Activated CD4-positive, alpha-beta T cell treated with anti-CD3 and anti-CD28 coated beads for 4 hours (primary cell): Measurements from ENCODE around the gene SYCN.

Source experiments
- DNase-seq, 2 donors: peaks; one replicate each; pipeline ENCODE4 v3.0.0-alpha.2; 2020

The SYCN gene

GRCh38 chr19:39169143-39169810 is 34.8 kb downstream of the SYCN start:
- no peak for DNase-seq

- DNase-seq, result no peak
These were observed 35.6 kb downstream of the SYCN start for GRCh38 chr19:39168258-39169142.

- no peak for DNase-seq
These were observed 36.4 kb downstream of the SYCN start for GRCh38 chr19:39167461-39168257.

GRCh38 chr19:39166571-39167391 is 37.3 kb downstream of the SYCN start:
- DNase-seq, result no peak

DNA sequence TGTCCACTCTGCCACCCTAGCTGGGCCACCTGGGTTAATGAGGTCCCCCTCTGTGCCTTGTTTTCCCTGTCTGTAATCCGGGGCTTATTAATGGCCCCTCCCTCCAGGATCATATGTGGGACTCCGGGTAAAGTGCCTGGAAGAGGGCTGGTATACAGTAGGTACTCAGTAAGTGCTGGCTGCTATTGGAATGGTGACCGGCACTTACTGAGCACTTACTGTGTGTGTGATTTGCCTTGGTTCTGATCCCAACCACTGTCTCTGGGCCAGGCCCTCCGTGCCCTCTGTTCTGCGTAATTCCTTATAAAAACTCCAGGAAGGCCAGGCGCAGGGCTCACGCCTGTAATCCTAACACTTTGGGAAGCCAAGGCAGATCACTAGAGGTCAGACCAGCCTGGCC is 38.2 kb downstream of the SYCN start:
- no peak for DNase-seq

DNA sequence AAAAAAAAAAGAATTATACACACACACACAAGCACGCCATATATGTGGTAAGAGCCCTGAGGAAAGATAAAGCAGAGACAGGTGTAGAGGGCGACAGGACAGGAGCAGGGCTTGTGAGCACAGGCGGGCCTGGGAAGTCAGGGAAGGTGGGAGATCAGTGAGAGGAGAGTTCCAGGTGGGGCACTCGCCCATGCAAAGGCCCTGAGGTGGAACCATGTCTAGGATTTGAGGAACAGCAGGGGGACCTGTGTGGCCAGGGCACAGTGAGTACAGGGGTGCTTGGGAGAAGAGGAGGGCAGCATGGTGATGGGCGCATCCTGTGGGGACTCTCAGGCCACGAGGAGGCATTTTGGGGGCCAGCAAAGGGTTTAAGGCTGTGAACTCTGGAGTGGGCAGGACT is 39.8 kb downstream of the SYCN start:
- DNase-seq, result no peak

DNA sequence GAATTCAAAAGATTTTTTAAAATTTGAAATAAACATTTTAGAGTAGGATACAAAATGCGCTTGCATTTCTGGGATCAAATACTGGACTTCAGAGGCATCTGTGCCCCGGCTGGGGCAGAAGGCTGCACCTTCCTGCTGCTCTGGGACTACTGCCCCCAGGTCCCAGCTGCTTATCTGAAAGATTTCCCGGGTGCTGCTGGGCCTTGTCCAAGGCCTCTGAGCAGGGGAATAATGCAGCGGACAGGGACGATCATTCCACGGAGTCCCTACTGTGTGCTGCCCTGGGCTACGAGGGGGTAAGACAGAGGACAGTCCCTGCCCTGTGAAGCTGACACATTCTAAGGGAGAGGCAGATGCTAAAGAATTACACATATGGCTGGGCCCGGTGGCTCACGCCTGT is 40.4 kb downstream of the SYCN start:
- DNase-seq, result no peak

- DNase-seq, result no peak
These were observed 41.5 kb downstream of the SYCN start for GRCh38 chr19:39162441-39163043.

DNA sequence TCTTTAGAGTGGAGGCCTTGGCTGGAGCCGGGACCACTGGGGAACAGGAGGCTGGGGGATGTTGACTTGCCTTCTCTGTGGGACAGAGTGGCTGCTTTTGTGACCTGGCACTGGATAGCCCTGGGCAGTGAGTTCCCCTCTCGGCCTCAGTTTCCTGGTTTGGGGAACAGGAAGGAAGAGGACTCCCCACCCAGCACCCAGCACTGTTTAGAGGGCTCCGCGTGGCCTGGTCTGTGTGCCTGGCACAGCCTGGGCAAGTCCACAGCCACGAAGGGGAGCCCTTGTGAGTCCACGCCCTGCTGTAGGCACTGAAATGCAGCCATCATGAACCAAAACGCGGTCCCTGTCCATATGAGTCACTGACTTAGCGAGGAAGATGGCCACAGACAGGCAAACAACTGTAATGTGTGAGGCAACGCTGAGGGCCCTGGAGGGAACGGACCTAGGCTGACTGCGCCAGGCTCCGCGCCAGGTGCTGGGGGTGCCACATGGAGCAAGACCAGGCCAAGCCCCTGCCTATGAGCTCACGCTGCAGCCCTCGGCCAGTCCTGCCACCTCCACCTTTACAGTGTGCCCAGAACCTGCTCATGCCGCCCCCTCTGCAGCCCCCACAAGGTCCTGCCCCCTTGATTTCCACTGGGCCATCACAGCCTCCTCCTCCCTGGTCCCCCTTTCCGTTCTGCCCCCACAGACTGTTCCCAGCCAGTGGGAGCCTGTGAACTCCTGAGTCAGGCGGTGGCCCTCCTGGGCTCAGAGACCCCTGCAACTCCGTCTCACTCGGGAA is 43.0 kb downstream of the SYCN start:
- no peak for DNase-seq

DNA sequence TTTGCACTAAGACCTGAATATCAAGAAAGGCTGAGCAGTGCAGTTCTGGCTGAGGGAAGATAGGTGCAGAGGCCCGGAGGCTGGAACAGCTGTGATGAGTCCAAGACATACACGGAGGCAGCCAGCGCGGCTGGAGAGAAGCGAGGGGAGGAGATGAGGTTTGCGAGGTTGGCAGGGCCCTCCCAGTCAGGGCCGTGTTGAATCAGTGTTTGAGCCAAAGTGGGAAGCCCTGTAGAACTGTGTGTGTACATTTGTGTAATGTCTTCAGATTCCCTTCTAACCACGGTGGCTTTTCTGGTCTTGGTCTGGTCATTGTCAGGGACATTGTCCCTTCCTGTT is 43.6 kb downstream of the SYCN start:
- DNase-seq, result no peak

GRCh38 chr19:39158646-39159260 is 45.3 kb downstream of the SYCN start:
- no peak for DNase-seq

DNA sequence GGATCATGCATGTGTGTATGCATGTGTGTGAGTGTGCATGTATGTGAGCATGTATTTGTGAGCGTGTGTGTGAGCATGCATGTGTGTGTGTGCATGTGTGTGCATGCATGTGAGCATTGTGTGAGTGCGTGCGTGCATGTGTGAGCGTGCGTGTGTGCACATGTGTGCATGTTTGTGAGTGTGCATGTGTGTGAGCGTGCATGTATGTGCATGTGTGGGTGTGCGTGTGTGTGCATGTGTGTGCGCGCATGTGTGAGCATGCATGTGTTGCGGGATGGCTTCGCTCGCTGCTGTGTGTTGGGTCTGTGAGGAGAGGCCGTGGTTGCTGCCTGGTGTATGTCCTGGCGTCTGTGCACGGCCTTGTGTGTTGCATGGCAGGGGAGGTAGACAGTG is 46.1 kb downstream of the SYCN start:
- DNase-seq, result no peak

DNA sequence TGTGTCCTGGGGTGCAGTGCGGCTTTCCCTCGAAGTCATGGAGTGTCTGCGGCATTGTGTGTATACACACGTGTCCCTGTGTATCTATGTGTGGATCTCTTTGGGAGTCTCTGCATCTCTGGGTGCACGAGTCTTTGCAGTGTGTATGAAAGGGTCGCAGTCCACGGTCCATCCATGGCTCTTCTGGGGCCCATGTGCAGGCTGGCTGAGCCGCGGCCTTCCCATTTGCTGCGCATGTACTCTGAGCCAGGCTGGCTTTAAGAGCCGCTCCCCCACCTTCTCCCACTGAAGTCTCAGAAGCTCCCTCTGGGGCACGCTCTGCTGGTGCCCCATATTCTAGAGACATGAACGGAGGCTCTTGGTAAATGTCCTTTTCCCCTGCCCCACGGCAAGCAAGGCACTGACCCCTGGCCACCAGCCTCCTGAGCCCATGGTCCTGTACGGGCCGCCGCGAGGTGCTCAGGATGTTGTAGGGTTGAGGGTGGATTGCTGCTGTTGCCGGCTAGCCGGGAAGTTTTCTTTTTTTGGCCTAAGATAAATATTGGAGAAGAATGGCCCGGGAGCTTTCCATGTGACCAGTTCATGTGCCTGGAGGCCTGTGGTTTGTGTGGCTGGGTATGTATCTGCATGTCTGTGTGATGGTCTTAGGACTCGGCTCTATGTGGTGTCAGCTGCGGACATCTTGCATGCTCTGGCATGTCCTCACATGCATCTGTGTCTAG is 46.6 kb downstream of the SYCN start:
- no peak for DNase-seq

GRCh38 chr19:39156326-39157230 is 47.5 kb downstream of the SYCN start:
- no peak for DNase-seq

- no peak for DNase-seq
These were observed 48.3 kb downstream of the SYCN start for GRCh38 chr19:39155741-39156140.

- DNase-seq, result no peak
These were observed 48.9 kb downstream of the SYCN start for GRCh38 chr19:39155114-39155700.

DNA sequence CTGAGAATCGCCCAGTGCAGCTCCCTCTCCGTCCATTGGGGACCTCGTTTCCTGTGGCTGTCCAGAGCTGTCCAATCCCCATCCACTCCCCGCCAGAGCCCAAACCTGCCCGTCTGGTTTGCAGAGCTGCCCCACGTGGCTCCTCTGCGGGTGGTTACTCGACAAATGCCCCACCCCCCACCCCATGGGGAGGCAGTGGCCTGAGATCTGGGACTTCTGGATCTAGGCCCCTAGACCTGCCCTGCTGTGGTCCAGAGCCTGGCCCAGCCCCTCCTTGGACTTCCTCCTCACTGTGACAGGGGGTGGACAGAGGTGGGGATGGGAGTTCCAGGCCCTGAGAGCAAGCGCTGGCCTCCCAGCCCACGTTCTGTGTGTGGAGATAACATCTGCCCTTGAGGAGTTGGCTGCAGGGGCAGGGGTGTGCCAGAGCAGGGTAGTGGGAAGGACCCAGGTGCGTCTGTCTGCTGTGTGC is 49.4 kb downstream of the SYCN start:
- DNase-seq, result no peak

DNA sequence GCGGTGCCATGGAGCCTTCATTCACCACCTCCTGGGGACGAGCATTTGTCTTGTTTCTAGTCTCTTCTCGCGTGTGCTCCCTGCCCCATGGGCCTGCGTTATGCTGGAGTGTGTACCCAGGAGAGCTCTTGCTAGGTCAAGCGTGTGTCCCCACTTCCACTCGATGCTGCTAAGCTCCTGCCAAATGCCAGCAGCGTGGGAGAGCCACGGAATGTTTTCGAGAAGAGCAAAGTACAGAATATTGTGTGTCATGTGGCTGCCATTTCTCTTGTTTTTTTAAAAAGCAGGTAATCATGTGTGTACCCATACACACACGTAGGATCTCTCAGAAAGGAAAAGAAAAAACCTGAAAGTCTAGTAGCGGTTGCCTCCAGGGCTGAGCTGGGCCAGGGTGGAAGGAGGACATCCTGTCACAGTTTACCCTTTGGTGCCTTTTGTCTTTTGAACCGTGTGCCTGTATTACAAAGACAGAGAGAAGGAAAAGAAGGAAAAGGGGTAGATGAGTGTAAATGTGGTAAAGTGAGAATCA is 49.9 kb downstream of the SYCN start:
- no peak for DNase-seq
